NCI-H446 (cell line): ENCODE results near the gene STBD1.
"Not testable (repeated sequence)": the region's sequence is repeated elsewhere in the genome, so short reads cannot be mapped to it uniquely, and the experiment has no call there.

ENCODE experiments used
- DNase-seq, 2 experiments: peaks; one replicate each; lab custom pipeline; 2025; lab: John Stamatoyannopoulos, UW

Gene STBD1

DNA sequence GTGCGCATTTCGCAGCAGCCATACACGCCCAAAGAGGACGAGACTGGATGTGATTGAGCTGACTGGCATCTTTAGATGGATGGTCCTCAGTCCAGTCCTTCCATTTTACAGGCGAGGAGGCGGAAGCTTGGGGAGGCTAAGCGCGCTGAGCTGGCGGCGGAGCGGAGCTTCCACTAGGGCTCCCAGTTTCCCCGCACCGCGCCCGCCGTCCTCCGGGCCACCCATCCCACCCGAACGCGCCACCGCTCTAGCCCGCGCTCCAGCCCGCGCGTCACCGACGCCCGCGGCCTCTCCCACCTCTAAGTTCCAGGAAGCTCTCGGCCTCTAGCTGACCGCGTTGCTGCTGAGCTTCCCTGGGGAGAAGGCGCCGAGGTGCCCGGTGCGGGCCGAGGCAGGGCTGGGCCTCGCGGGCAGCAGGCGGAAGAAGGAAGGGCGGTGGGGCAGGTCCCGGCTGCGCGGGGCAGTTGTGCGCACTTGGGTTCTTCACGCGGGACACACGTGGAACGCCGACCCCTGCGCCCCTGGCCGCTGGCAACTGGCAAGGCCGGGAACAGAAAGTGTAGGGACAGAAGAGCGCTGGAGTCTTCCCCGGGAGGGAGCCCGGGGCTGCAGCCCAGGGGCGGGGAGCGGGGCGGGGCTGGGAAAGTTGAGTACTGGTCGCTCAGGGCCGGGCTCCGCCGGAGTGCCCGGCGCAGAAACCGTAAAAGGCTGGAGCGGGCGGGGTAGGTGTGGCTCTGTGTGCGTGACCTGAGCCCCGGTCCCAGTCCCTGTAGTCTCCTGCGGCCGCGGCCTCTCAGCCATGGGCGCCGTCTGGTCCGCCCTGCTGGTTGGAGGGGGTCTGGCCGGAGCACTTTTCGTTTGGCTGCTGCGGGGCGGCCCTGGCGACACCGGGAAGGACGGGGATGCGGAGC lies at the start of gene STBD1:
STBD1 (plus strand) TSS at position 763 of the 911 bp plus-strand sequence; CDS start at position 800, 37 bp downstream.
- DNase-seq, result no peak

DNA sequence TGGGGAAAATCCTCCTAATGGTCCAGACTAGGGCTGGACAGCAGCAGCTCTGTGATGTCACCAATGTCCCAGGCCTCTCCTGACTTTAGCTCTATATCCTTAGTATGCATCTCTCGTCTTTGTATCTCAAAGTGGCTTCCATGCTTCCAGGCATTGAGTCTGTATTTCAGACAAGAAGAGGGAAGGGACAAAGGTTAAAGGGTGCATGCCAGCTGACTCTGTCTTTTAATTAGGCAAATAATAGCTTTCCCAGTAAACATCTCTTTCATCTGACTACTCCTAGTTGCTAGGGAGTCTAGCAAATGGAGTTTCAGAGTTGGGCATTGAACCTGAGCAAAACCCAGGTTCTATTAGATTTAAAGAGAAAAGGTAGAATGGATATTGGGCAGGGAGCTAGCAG lies 49.6 kb upstream of the STBD1 start:
- no peak for DNase-seq

GRCh38 chr4:76257824-76258223 lies 48.7 kb upstream of the STBD1 start:
- no peak for DNase-seq

GRCh38 chr4:76260571-76260970 lies 46.0 kb upstream of the STBD1 start:
- no peak for DNase-seq

DNA sequence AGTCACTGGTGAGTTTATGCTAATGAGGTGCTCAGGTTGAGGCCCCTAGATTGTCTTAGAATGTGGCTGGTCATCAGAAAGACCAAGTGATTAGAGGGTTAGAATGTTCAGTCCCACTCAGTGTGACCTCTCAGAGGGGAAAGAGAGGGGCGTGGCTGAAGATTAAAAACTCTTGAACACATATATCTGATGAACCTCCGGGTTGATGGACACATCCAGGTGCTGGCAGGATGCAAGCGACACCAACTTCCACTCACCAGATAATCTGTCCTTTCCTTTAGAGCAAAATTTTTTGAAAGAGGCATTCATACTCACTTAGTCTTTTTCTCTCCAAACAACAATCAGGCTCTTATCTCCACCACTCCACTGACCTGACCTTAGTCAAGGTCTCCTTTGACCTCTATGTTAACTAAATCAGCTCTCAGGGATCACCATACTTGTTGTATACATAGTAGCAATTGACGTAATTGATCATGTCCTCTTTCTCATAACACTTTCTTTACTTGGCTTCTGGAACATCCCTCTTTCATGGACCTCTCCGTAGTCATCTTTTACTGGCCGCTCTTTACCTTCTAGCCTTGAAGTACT lies 40.8 kb upstream of the STBD1 start:
- DNase-seq, result no peak

DNA sequence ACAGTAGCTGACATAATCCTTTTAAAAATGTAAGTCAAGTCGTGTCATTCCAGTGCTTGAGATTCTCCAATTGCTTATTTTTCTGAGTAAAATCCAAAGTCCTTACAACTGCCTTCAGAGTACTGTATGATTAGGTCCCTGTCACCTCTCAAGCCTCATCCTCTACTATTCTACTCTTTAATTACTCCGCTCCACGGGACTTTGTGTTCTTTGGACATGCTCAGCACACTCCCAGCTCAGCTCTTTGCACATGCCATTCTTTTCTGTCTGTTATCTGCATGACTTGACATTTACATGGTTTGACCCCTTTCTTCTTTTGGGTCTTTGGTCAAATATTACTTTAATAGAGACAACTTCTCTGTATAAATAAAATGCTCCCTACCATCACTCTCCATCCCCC lies 39.9 kb upstream of the STBD1 start:
- DNase-seq, result no peak

- no peak for DNase-seq
Observed at GRCh38 chr4:76267811-76268210, 38.7 kb upstream of the STBD1 start.

DNA sequence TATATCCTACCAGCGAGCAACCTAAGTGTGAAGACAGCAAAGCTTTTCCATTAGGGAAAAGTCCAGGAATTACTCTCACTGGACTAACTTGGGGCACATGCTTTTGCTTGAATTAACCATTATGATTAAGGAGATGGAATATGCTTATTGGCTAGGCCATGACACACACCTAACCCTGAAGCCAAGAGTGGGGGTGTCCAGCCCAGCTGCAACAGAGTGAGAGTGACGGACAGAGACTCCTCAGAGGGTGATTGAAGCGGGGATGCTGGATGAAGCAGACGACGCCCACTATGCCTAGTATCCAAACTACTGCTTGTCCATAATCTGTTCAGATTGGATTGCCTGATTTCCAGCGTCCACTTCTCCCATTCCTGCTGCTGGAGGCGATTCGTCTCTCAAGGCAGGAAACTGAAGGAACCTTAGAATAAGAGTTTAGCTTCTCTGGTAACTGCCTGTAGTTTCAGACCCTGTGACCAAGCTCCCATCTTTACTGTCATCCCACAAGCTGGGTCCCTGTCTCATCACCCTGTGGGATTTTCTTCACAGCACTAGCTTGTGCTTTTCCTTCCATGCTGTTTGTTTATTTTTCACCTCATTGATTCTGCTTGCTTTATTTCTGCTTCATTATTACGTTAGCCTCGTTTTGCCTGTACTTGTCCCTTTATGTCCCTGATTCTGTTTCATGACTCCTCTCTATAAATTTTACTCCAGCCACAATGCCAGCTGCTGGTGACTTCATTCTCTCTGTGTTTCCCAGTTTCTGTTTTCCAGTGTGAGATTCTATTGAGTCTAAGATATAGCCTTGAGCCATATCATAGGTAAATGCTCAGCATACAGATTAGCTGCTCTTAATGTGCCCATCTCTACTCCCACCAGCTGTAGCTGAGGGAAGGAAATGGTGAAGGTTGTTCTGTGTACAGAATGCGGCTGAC lies 36.0 kb upstream of the STBD1 start:
- no peak for DNase-seq

GRCh38 chr4:76271248-76271647 lies 35.3 kb upstream of the STBD1 start:
- DNase-seq, result no peak

- no peak for DNase-seq
Observed at GRCh38 chr4:76272073-76272472, 34.5 kb upstream of the STBD1 start.

DNA sequence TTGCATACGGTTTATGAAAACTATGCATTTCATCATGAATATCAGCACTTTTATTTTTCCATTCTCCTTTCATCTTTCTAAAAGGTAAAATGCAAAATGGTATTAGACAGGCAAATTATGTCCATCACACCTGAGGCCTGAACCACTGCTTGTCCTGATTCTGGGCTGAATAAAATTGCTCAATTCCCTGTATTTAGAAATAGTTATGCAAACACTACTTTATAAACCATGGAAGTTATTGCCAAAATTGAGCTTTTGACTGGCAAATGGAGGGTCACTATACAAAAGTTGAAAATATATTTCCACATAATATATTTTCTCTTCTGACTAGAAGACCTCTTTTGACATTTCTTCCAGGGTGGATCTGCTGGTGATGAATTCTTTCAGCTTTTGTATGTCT lies 34.0 kb upstream of the STBD1 start:
- no peak for DNase-seq

GRCh38 chr4:76272999-76273398 lies 33.5 kb upstream of the STBD1 start:
- no peak for DNase-seq

GRCh38 chr4:76275486-76276124 lies 30.9 kb upstream of the STBD1 start:
- no peak for DNase-seq

DNA sequence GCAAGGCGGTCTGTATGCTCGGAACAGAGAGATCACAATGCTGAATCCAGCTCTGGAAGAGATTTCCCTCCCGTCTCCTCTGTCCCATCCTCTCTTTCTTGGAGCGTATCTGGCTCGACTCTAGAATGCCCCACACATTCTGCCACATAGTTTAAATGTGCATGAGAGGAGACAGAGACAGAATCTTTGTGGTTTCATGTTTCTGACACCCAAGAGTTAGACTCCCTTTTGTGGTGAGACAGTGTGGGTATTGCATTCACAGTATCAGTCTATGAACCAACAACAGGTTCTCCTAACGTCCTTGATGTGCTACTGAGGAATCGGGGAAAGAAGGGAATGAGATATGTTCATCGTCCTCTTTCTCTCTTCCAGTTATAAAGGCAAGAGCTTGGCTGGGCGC lies 29.7 kb upstream of the STBD1 start:
- DNase-seq, result no peak

DNA sequence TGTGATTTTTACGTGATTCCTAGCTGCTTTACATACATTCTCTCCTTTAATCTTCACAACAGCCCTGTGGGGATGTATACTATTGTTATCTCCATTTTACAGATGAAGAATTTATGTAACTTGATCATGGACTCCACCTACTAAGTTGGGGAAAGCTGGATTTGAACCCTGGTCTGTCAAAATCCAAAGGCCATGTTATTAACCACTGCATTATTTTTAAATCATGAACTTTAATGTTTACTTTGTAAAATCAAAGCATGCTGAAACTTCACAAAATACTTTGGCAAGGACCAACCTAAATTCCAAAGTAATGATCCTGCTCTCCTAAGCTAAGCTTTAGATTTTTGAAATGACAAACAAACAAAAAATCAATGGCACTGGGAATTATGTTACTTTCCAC lies 28.9 kb upstream of the STBD1 start:
- DNase-seq, result no peak

- no peak for DNase-seq
Observed at GRCh38 chr4:76278583-76278982, 27.9 kb upstream of the STBD1 start.

DNA sequence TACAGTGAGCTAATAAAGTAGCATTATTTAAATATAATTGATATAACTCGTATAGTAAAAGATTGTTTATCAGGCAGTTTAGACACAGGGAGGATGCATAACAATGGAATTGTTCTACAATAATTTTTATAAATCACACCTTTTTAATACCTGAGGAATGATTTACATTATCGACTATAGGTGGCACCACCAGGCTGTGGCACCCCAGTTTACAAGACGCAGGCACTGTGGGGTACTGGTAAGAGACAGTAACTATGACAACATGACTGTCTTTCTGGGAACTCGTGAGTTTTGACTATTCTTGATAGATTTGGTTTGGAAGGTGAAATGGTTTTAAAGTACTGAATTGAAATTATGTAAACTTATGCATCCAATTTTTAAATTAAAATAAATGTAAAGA lies 27.1 kb upstream of the STBD1 start:
- DNase-seq, result no peak

GRCh38 chr4:76280488-76281441 lies 25.8 kb upstream of the STBD1 start:
- no peak for DNase-seq

- not testable (repeated sequence) for DNase-seq
Observed at GRCh38 chr4:76281594-76281993, 24.9 kb upstream of the STBD1 start.

DNA sequence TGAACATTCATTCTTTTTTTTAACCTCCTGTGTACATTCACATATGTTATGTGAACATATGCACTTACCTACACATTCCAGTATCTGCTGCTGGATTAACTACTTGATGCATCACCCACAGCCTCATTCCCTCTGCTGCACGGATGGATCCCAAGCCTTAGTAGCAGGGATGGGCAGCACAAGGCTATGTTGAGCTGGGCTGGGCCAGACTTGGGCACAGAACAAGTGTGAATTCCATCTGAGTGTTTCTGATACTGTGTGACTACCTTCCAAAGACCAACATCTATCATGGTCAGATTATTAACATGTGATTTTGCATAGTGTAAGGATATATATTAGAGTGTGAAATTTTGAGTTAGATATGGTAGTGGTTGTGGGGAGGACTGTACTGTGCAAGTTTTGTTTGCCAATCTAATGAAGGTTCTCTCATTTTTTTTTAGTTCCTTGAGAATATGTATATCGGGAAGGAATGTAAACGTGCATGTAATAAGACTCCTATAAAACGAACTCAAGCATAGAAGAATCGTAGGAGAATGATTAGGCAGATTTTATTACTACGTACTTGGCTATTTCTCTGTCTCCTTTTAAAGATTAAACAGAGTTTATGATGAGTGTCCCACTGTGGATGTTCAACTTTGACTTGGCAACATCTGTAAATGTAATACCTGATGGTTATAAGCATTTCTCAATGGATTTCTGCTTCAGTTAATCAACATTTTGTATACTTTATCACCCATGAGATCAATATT lies 23.4 kb upstream of the STBD1 start:
- no peak for DNase-seq
